ENCODE measurements around the gene TM2D1. TPM values are rescaled to one million over a fixed set of nuclear protein-coding genes. Genes with fewer than 3 reads are reported as not detected.

The TM2D1 gene
- polyA plus RNA-seq, 3 donors = 74.9 to 88.5 (median 81.1) TPM

DNA sequence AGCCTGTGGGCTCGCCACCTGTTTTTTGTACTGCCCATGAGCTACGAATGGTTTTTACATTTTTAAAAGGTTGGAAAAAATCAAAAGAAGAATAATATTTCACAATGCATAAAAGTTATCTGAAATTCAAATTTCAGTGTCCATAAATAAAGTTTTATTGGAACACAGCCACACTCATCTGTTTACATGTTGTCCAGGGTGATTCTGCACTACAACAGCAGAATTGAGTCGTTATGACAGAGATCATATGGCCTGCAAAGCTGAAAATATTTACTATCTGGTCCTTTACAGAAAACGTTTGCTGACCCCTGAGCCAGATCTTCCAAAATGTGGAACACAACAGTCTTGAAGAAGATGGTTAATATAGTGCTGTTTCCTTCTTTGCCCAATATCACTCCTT, 89.4 kb downstream of the TM2D1 start:
- no peak for DNase-seq (ENCODE audit: extremely low read depth in 1 of 11, low read depth in 9 of 11, low spot score in 4 of 11)

DNA sequence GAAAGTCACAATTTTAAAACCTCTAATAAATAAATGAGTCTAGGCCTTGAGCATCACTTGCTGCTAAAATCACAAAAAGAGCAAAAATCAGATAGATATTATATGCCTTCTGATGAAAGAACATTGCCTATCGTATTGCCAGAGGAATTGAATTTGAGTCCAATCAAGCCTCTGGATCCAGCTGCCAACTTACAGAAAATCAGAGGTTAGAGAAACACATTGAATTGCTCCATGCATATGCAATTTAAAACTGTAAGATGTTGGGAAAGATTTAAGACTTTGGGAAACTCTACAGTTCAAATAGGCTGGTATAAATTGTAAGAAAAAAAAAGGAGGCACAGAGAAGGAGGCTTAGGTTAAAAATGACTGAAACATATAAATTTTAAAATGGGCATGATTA, 93.5 kb downstream of the TM2D1 start:
- DNase-seq (ENCODE audit: extremely low read depth in 1 of 11, low read depth in 9 of 11, low spot score in 4 of 11) = no peak

Other genes with a start within 250 kb of the TM2D1 start
- gene PATJ, start 17.3 kb upstream of the TM2D1 start, polyA plus RNA-seq (ENCODE audit: insufficient read length in 3 of 3) = 10 to 100 TPM; 36.1 to 55.6 (median 36.4) TPM